Choroid plexus epithelial cell (primary cell): ENCODE data around the gene GLMP.

Experiments used
- DNase-seq: peaks from one replicate; pipeline ENCODE4 v3.0.0-alpha.2; 2010; ENCODE audit warnings: low read depth
- H3K4me3 ChIP-seq: 2 replicates; pipeline ENCODE4 v1.5.1; 2011; ENCODE audit warnings: low read depth, mild to moderate bottlenecking, control low read depth, low read length, moderate library complexity
- TF ChIP-seq, protein P1 (sequence below): conservative IDR thresholded peaks from 2 replicates; pipeline ENCODE4 v1.5.1; 2011; ENCODE audit warnings: low read depth, mild to moderate bottlenecking, control low read depth, inconsistent platforms, low read length, moderate library complexity

The GLMP gene

DNA sequence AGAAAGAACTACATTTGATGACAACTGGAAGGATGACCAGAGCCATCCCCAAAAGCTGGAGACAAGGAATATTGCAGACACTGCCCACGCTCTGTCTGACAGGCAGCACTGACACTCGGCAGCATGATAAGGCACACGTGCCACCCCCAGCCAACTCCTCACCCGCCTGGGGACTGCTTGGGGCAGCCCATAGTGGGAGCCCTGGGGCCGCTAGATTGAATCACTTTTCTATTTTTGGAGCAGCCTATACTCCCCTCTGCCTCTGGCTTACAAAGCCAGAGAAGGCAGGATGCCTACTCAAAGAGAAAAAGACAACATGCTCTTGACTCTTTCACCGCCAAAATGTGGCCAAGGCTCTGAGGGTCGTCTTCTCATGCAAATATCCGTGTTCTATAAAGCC lies 14.2 kb downstream of the GLMP start:
- TF ChIP-seq, protein P1, sequence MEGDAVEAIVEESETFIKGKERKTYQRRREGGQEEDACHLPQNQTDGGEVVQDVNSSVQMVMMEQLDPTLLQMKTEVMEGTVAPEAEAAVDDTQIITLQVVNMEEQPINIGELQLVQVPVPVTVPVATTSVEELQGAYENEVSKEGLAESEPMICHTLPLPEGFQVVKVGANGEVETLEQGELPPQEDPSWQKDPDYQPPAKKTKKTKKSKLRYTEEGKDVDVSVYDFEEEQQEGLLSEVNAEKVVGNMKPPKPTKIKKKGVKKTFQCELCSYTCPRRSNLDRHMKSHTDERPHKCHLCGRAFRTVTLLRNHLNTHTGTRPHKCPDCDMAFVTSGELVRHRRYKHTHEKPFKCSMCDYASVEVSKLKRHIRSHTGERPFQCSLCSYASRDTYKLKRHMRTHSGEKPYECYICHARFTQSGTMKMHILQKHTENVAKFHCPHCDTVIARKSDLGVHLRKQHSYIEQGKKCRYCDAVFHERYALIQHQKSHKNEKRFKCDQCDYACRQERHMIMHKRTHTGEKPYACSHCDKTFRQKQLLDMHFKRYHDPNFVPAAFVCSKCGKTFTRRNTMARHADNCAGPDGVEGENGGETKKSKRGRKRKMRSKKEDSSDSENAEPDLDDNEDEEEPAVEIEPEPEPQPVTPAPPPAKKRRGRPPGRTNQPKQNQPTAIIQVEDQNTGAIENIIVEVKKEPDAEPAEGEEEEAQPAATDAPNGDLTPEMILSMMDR, result peak; percentile 33
- peak; percentile 58 for DNase-seq
- peak overlapping the region; percentile 95 for H3K4me3 ChIP-seq

DNA sequence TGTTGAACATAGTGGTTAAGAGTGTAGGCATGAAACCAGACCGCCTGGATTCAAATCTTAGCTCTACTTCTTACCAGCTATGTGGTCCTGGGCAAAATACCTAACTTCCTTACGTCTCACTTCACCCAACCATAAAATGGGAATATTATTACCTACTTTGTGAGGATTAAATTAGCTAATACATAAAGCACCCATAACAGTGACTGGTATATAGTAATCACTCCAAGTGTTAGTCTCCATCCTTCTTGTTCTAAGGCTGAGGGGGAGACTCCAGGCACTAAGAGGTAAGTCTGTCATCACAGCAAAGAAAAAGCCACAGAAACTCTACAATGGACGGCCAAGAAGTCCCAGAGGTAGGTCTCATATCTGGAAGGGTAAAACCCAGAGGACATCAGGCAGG lies 15.6 kb downstream of the GLMP start:
- TF ChIP-seq, protein P1, result no peak
- no peak for DNase-seq
- no peak overlapping the region for H3K4me3 ChIP-seq

DNA sequence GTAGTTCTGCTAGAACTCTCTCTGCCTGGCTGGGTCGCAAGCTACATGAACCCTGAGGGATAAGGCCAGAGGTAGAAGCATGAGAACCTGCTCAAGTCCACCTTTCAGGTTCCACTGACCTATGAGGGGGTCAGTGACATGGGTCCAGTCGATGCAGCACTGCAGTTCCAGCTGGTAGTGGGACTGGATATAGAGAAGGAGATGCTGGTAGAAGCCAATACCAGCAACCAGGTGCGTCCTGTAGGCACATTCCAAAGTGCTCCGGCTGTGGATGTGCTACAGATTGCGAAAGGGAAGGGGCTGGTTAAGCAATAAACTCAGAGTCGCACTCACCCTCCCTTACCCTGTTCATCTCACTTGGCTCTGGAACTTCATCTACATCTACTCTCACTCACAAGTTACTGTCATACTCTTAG lies 18.5 kb downstream of the GLMP start:
- TF ChIP-seq, protein P1, result no peak
- peak; percentile 50 for DNase-seq
- H3K4me3 ChIP-seq, result no peak overlapping the region

DNA sequence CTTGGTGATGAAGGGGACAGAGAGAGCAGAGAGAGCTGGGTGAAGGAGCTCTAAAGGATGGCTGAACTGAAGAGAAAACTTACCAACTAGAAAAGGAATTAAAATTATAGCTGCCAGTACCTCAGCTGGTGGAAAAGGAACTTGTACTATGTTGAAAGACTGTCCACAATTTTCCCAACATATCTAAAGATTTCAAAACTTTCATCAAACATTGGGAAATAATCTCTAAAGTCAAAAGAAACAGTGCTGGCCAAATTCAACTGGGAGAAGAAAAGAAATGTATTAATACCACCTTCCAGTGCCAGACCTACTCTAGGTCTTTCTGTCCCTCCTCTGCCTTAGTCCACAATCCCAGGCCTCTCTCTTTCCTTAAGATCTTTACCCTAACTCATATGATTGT lies 18.9 kb downstream of the GLMP start:
- H3K4me3 ChIP-seq, result no peak overlapping the region
- peak; percentile 36 for DNase-seq
- TF ChIP-seq, protein P1, result no peak

DNA sequence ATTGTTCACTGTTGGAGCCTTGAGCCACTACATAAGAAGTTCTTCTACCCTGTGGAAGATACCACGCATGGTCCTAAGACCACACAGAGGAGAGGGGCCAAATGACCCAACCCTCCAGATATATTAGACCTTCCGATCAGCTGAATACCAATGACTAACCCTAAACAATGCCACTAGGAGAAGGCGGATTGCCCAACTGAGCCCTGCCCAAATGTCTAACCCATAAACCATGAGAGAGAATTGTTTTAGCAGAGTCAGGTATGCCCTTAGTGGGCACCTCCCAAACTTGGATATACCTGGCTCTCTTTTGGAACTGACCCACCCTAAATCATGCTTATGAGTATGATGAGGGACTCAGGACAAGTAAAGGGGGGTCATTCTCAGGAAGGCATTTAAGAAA lies 25.2 kb downstream of the GLMP start:
- TF ChIP-seq, protein P1, result no peak
- no peak overlapping the region for H3K4me3 ChIP-seq
- DNase-seq, result no peak

DNA sequence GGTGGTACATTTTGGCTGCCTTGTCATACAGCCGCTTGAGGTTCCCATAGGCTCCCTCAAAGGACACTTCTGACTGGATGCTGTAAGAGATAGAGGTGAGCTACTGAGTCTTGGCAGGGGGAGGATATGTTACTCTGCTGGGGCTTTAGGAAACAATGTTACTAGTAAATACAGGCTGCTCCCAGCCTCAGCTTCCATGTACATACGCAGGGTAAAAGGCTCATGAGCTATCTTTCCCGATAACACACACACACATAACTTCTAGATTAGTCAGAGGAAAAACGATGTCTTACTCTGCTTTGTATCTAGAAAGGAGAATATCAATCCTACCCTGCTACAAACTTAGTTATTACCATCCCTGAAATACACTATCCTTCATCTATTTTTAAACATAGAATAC lies 27.1 kb downstream of the GLMP start:
- TF ChIP-seq, protein P1, result no peak
- DNase-seq, result peak; percentile 61
- H3K4me3 ChIP-seq, result no peak overlapping the region

DNA sequence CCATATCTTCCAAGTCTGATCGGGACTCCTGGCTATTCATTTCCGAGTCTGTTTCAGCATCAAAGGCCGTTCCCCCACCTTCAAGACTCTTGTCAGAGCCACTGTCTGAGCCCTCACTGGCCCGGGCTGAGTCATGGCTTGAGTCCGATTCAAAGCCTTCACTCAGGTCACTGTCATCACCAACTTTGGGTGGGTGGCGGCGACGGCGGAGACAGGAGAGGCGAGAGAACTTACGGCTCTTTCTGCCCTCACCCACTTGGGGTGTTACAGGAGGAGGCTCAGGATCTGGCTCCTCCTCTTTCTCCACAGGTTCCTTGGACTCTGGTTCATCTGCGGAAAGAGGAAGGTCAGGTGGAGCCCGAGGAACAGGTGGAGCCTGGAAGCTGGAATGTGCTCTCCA lies 29.4 kb downstream of the GLMP start:
- TF ChIP-seq, protein P1, result no peak
- H3K4me3 ChIP-seq, result no peak overlapping the region
- DNase-seq, result no peak
